Neural progenitor cell (in vitro differentiated cells): ENCODE data around the gene ARHGEF2.

Experiments used
- EZH2 ChIP-seq: fragments of 200-600 bp; sonication (generic); IDR thresholded peaks from 2 replicates; pipeline ENCODE4 v1.6.1; 2017; ENCODE audit warnings: antibody characterized with exemption, mild to moderate bottlenecking, moderate library complexity
- EZH2phosphoT487 ChIP-seq: fragments of 200-600 bp; sonication (generic); IDR thresholded peaks from 2 replicates; pipeline ENCODE4 v1.6.1; 2017; ENCODE audit warnings: antibody characterized with exemption
- TF ChIP-seq, protein P1 (sequence below): fragments of 200-600 bp; sonication (generic); IDR thresholded peaks from 2 replicates; pipeline ENCODE4 v1.5.1; 2017; ENCODE audit warnings: antibody characterized with exemption, mild to moderate bottlenecking

DNA sequence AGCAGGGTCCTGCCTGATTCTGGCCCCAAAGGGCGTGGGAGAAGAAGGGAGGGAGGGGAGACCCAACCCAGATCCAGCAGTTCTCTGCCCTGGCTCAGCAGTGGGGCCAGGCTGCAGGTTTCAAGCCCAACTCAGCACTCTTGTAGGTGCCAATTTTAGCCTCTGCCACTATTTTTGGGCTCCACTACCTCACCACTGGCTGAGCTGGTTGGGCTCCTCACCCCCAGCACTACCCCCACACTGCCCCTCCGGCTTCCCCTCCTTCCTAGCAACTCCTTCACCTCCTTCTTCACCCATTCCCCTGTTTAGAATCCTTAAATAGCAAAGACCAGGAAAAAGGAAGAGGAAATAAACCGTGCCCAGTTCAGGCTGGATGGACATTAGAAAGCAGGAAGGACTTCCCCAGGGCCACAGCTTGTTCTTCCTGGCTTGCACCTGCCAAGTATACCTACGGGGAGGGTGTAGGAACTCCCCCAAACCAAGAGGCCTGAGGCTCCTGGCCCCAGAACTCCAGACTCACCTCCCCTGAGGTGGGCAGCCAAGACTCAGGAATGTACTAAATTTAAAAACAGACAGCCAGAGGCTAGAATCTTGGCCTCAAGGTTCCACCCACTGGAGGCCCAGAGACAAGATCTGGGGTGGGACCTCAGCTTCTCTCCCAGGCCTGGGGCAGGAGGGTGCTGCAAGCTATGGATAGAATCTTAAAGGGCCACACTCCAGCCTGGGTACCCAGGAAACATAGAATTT, 1.4 kb upstream of the ARHGEF2 start:
- TF ChIP-seq, protein P1, sequence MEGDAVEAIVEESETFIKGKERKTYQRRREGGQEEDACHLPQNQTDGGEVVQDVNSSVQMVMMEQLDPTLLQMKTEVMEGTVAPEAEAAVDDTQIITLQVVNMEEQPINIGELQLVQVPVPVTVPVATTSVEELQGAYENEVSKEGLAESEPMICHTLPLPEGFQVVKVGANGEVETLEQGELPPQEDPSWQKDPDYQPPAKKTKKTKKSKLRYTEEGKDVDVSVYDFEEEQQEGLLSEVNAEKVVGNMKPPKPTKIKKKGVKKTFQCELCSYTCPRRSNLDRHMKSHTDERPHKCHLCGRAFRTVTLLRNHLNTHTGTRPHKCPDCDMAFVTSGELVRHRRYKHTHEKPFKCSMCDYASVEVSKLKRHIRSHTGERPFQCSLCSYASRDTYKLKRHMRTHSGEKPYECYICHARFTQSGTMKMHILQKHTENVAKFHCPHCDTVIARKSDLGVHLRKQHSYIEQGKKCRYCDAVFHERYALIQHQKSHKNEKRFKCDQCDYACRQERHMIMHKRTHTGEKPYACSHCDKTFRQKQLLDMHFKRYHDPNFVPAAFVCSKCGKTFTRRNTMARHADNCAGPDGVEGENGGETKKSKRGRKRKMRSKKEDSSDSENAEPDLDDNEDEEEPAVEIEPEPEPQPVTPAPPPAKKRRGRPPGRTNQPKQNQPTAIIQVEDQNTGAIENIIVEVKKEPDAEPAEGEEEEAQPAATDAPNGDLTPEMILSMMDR, result no peak
- no peak for TF ChIP-seq EZH2
- no peak for TF ChIP-seq EZH2phosphoT487
